Bone marrow (tissue), 2 donors: ENCODE measurements around the gene SPON1.
"Not testable (repeated sequence)": the region's sequence is repeated elsewhere in the genome, so short reads cannot be mapped to it uniquely, and the experiment has no call there.

ENCODE experiments used
- DNase-seq, 2 donors: peaks; one replicate each; lab custom pipeline; 2025; lab: John Stamatoyannopoulos, UW

SPON1 gene

GRCh38 chr11:14124886-14125285 is 162.4 kb downstream of the SPON1 start:
- no peak for DNase-seq

GRCh38 chr11:14125529-14125928 is 163.0 kb downstream of the SPON1 start:
- DNase-seq = no peak

- no peak for DNase-seq
Observed at GRCh38 chr11:14127679-14128078, 165.2 kb downstream of the SPON1 start.

- DNase-seq = no peak
Observed at GRCh38 chr11:14132312-14132711, 169.8 kb downstream of the SPON1 start.

DNA sequence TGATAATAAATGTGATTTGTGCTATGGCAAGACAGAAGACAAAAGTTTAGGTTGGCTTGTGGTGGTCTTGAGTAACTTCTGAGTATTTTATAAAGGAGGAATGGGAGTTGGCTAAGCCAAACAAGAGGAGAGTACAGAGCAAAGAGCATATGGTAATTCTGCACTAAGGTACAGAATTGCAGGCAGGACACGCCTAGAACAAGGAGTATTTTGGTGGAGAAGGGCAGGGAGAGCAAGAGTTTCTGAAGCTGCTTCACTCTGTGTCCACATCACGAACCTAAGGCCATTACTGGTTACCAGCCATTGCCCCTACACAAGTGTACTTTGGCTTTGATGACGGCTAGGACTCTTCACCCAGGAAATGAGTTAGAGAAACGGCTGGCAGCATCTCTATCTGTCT is 170.9 kb downstream of the SPON1 start:
- DNase-seq = no peak

DNA sequence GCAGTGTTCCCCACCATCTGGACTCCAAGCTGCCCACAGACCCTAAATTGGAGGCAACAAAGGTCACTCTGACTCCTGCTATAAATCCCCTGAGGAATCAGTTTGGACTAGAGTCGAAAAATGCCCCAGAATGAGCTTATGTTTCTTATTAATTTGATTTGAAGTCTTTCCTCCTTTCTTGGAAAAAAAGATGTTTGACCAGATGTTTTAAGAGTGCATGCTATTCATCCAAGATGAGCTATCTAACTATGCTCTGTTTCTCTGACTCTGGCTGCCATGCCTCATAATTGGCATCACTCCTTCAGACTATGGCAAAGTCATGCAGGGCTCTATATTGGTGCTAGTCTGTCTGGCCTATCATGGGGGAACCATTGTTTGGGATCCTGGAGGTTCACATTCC is 174.0 kb downstream of the SPON1 start:
- DNase-seq = no peak

GRCh38 chr11:14137284-14137683 is 174.8 kb downstream of the SPON1 start:
- DNase-seq = no peak

- DNase-seq = no peak
Observed at GRCh38 chr11:14140991-14141390, 178.5 kb downstream of the SPON1 start.

DNA sequence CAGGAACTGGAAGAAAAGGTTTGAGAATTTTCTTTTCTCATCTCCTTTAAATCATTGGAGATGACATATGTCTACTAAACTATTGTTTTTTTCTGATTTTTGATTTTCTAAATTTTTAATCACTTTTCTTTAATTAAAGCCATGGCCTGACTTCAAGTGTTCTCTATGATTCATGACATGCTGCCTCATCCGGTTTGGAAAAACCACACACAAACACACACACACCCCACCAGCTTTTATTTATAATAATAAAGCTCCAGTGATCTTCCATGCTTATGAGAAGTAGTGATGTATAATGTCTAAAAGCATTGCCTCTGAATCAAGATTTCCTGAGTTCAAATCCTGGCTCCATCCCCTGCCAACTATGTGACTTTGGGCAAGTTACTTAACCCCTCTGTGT is 179.2 kb downstream of the SPON1 start:
- no peak for DNase-seq

GRCh38 chr11:14144934-14145333 is 182.4 kb downstream of the SPON1 start:
- no peak for DNase-seq

GRCh38 chr11:14148653-14149273 is 186.2 kb downstream of the SPON1 start:
- no peak for DNase-seq

DNA sequence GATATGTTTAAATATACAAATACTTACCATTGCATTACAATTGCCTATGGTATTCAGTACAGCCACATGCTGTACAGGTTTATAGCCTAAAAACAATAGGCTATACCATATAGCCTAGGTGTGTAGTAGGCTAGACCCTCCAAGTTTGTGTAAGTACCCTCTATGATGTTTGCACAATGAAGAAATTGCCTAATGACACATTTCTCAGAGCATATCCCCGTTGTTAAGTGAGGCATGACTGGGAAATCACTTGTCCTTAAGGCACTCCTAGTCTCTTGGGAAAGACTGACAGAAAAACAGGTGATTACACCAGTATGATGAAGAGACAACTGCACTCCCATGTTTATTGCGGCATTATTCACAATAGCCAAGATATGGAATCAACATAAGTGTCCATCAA is 187.2 kb downstream of the SPON1 start:
- DNase-seq = no peak

- DNase-seq = no peak
Observed at GRCh38 chr11:14150878-14151277, 188.4 kb downstream of the SPON1 start.

- DNase-seq = not testable (repeated sequence)
Observed at GRCh38 chr11:14154103-14154502, 191.6 kb downstream of the SPON1 start.

- DNase-seq = no peak
Observed at GRCh38 chr11:14158393-14158792, 195.9 kb downstream of the SPON1 start.

DNA sequence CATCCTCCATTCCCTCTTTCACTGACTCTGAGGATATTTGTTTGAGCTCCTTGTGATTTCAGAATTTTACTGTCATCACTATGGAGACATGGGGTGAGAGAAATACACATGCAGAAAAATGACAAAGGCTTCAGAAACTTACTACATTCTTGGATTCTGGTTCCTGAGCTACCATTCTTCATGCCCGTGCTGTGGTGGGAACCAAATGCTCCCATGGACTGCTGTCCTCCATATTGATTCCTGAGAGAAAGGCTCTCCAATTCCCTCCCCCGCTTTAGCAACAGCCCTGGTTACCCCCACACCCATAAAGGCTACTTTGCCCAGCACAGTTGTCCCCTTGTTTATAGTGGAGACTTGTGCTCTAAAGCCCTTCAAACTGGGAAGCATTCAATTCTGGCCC is 201.1 kb downstream of the SPON1 start:
- DNase-seq = no peak

GRCh38 chr11:14173679-14174078 is 211.2 kb downstream of the SPON1 start:
- not testable (repeated sequence) for DNase-seq

GRCh38 chr11:14179116-14179820 is 216.7 kb downstream of the SPON1 start:
- DNase-seq = no peak

DNA sequence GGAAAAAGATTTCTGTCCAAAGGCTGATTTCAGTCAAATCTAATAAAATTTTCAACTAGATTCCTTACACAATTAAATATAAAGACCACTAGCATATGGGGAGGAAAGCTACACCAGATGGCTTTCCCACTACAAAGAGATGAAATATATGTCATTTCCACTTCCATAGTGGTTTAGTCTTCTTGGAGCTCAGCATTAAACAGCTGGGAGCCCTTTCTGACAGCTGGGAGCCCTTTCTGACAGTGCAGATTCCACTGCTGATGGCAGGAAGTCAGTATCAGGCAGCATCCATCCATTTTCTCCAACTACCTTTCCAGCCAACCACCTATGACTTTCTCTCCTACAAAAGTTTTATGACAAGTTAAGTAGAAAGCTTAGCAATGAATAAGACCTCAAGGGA is 218.6 kb downstream of the SPON1 start:
- DNase-seq = no peak

GRCh38 chr11:14182833-14183364 is 220.4 kb downstream of the SPON1 start:
- DNase-seq = no peak

DNA sequence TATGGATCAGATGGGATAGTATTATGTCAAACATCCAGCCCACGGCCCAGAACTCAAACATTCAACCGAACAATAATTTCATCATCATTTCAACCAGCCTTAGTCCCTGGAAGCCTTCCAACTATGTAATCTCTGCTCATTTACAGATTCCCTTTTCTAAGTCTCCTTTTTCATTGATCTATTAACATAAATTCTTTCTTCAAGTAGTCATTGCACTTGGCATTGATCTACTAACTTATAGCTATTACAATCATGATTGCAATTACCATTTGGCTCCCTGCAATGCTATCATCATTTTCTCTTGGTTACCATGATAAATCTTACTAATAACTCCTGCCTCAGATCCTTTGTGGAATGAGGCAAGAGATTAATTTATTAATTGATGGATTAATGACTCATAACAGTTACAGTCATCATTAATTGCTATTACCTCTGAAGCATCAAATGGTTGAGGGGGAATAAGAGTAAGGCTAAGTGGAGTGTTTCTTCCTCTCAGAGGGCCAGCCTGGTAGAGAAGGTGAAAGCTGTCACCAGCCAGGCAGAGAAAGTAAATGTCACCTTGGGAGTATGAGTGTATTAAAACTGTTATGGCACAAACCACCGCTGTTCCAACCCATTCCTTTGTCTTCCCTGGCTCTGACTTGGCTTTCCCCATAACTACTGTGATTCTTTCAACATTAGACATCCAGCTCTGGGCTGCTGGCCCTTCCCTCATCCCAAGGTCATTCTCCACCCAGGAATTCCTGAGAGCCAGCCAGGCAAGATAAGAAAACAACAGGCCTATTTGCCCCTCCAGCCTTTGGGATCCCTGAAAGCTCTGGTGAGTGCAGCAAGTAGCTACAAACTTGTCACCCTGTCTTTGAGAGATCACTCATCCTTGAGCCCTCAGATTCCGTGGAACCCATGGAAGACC is 221.8 kb downstream of the SPON1 start:
- no peak for DNase-seq

DNA sequence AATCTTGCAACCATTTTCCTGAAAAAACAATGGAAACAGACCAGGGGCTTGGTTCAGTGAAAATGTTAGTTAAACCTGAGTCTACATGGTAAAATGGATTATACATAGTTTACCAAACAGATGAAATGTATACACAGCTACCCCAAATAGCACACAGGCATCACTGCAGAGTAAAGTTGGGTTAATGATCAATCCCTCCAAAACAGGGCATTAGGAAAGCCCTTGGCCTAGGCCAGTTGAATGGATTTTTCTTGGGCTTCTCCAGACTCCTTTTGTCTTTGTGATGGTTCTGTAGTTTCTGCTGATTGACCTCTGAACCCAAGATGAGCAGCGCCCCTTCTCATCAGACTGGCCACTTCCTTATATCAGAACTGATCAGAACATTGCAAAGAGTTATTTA is 222.9 kb downstream of the SPON1 start:
- DNase-seq = no peak
